GM18868 (cell line): ENCODE measurements around the gene DNAJC9.
"Not testable (repeated sequence)": the region's sequence is repeated elsewhere in the genome, so short reads cannot be mapped to it uniquely, and the experiment has no call there.

Source experiments
- ATAC-seq: cut with Tn5 transposase; IDR thresholded peaks from one replicate; pipeline ENCODE4 v1.9.1; 2021; ENCODE audit warnings: mild to moderate bottlenecking, moderate library complexity; ENCODE audit not compliant: unreplicated experiment

Gene DNAJC9

GRCh38 chr10:73246646-73247508 lies at the start of gene DNAJC9:
Gene DNAJC9 (minus strand): TSS chr10:73247255. CDS start chr10:73247189, 66 bp downstream.
- ATAC-seq: peak; percentile 79

GRCh38 chr10:73293461-73293860 lies 46.4 kb upstream of the DNAJC9 start:
- ATAC-seq: no peak

GRCh38 chr10:73289958-73290357 lies 42.9 kb upstream of the DNAJC9 start:
- ATAC-seq: no peak

- no peak for ATAC-seq
Measured at GRCh38 chr10:73287441-73287840, 40.4 kb upstream of the DNAJC9 start.

- no peak for ATAC-seq
Measured at GRCh38 chr10:73281097-73281496, 34.0 kb upstream of the DNAJC9 start.

GRCh38 chr10:73264423-73264822 lies 17.4 kb upstream of the DNAJC9 start:
- no peak for ATAC-seq

GRCh38 chr10:73263693-73264347 lies 16.8 kb upstream of the DNAJC9 start:
- ATAC-seq: no peak

- ATAC-seq: no peak
Measured at GRCh38 chr10:73262880-73263555, 16.0 kb upstream of the DNAJC9 start.

GRCh38 chr10:73262105-73262730 lies 15.2 kb upstream of the DNAJC9 start:
- ATAC-seq: no peak

- no peak for ATAC-seq
Measured at GRCh38 chr10:73261362-73261995, 14.4 kb upstream of the DNAJC9 start.

- not testable (repeated sequence) for ATAC-seq
Measured at GRCh38 chr10:73258612-73259011, 11.6 kb upstream of the DNAJC9 start.

GRCh38 chr10:73253225-73253555 lies 6.1 kb upstream of the DNAJC9 start:
- no peak for ATAC-seq

- peak; percentile 79 for ATAC-seq
Measured at GRCh38 chr10:73252445-73253224, 5.6 kb upstream of the DNAJC9 start, which contains the start of gene MRPS16. Gene MRPS16 (minus strand): TSS chr10:73252644. CDS start chr10:73252482, 162 bp downstream.

- ATAC-seq: no peak
Measured at GRCh38 chr10:73251683-73252444, 4.8 kb upstream of the DNAJC9 start.

- no peak for ATAC-seq
Measured at GRCh38 chr10:73248259-73248724, 1.2 kb upstream of the DNAJC9 start.

- ATAC-seq: no peak
Measured at GRCh38 chr10:73247509-73248258, 629 bp upstream of the DNAJC9 start.

- ATAC-seq: no peak
Measured at GRCh38 chr10:73246322-73246645, 771 bp downstream of the DNAJC9 start.

GRCh38 chr10:73244866-73245477 lies 2.1 kb downstream of the DNAJC9 start:
- no peak for ATAC-seq
